C1 segment of cervical spinal cord (tissue), 14 donors: Measurements from ENCODE around the gene IL17RE.
A peak's percentile ranks its signal among the peaks of the same experiment; 100 is the strongest.

Experiments used
- DNase-seq, 14 donors: peaks; one replicate each; lab custom pipeline; 2025; lab: John Stamatoyannopoulos, UW

The IL17RE gene

GRCh38 chr3:9951962-9952805, 49.5 kb downstream of the IL17RE start, which contains the start of gene PRRT3:
TSS of gene PRRT3 (minus strand) at chr3:9952408. CDS start at chr3:9950115, 2,293 bp downstream.
- peak in 1 of 14 donors; percentile 66 for DNase-seq

DNA sequence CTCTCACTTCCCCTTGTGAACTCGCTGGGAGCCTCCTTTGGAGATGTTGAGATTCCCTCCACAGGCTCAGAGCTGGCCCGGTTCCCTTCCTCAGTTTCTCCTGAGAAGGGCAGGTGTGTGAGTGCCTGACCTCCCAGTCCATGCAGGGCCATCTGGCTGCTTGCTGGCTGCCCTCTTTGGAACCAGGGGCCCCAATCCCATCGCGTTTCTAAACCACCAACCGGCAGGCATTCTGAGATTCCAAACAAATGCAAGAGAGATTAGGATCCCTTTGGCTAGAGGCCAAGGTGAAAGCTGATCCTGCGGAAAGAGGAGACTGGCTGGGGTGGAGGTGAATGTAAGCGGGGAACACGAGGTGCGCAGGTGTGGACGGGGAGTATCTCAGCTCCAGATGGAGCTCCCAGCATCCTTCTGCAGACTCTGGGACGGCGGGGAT, 52.4 kb downstream of the IL17RE start:
- DNase-seq = no peak

- no peak for DNase-seq
These were observed 53.1 kb downstream of the IL17RE start for GRCh38 chr3:9955611-9956352.

DNA sequence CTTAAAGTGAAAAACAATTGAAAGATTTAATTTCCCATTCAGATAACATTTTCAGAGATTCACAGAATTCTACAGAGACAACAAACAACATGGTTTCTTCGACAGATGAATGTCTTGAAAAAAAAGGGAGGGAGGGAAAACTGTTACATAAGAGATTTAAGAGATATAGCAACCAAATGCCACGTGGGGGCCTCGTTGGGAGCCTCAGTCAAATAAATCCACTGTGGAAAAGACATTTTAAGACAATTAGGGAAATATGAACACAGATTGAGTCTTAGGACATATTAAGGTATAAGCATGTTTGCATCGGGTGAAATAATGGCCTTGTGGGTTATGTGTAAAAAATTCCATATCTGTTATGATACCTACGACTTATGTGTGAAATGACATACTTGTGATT, 54.6 kb downstream of the IL17RE start:
- DNase-seq = no peak

DNA sequence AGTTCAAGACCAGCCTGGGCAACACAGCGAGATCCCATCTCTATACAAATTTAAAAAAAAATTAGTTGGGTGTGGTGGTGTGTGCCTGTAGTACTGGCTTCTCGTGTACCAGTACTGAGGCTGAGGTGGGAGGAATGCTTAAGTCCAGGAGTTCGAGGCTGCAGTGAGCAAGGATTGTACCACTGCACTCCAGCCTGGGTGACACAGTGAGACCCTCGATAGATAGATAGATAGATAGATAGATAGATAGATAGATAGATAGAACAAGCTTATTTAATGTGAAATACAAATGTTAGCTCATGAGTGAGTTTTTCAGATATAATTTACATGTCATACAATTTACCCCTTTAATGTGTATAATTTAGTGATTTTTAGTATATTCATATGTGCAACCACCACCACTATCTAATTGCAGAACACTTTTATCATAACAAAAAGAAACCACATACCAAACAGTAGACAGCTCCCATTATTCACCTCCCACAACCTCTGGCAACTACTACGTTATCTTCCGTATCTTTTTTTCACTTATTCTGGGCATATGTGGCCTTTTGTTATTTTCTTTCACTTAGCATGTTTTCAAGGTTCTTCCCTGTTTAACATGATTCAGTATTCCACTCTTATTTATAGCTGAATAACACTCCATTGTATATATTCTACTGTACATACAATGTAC, 62.7 kb downstream of the IL17RE start:
- DNase-seq = no peak
